Liver (tissue), 9 donors: Measurements from ENCODE around the gene ALDH7A1. TPM values are rescaled to one million over a fixed set of nuclear protein-coding genes. Genes with fewer than 3 reads are reported as not detected.

Source experiments
- DNase-seq: peaks from one replicate; pipeline ENCODE4 v3.0.0-alpha.2; 2017; ENCODE audit warnings: low spot score
- H3K27ac ChIP-seq, 2 donors: one replicate each; pipeline ENCODE4 v1.7.0; 2013; ENCODE audit warnings: inconsistent platforms in 2 of 2, low read length in 2 of 2, control low read depth in 1 of 2, low read depth in 1 of 2, mild to moderate bottlenecking in 1 of 2
- H3K27me3 ChIP-seq, 4 donors: one replicate each; pipeline versions ENCODE4 v1.6.1 to v1.7.0; 2013; ENCODE audit warnings: low read length in 3 of 4, inconsistent platforms in 1 of 4, mild to moderate bottlenecking in 1 of 4, moderate library complexity in 1 of 4; ENCODE audit not compliant: control insufficient read depth in 4 of 4, insufficient read depth in 4 of 4
- H3K36me3 ChIP-seq, 4 donors: one replicate each; pipeline versions ENCODE4 v1.6.1 to v1.7.0; 2013; ENCODE audit warnings: low read length in 3 of 4, mild to moderate bottlenecking in 3 of 4, low read depth in 1 of 4, moderate library complexity in 1 of 4; ENCODE audit not compliant: control insufficient read depth in 4 of 4, insufficient read depth in 3 of 4
- H3K4me1 ChIP-seq, 4 donors: one replicate each; pipeline versions ENCODE4 v1.6.1 to v1.7.0; 2013; ENCODE audit warnings: low read length in 3 of 4, mild to moderate bottlenecking in 3 of 4, moderate library complexity in 1 of 4; ENCODE audit not compliant: control insufficient read depth in 4 of 4, insufficient read depth in 4 of 4
- H3K4me3 ChIP-seq, 3 donors: one replicate each; pipeline versions ENCODE4 v1.6.1 to v1.7.0; 2013; ENCODE audit warnings: low read length in 3 of 3, control low read depth in 1 of 3, low read depth in 1 of 3, mild to moderate bottlenecking in 1 of 3
- H3K9ac ChIP-seq, 2 donors: one replicate each; pipeline ENCODE4 v1.7.0; 2013; ENCODE audit warnings: low read length in 2 of 2, mild to moderate bottlenecking in 2 of 2, moderate library complexity in 2 of 2, control low read depth in 1 of 2, low read depth in 1 of 2
- H3K9me3 ChIP-seq, 4 donors: one replicate each; pipeline versions ENCODE4 v1.6.1 to v1.7.0; 2013; ENCODE audit warnings: low read length in 3 of 4; ENCODE audit not compliant: control insufficient read depth in 4 of 4
- FOXA1 ChIP-seq: IDR thresholded peaks from 2 replicates; pipeline ENCODE4 v1.6.1; 2016; ENCODE audit warnings: antibody characterized with exemption
- GABPA ChIP-seq, 2 donors: IDR thresholded peaks in 1 of 2; conservative IDR thresholded peaks in 1 of 2; 2 replicates each; pipeline ENCODE4 v1.6.1; 2016; ENCODE audit warnings: antibody characterized with exemption in 2 of 2, mild to moderate bottlenecking in 1 of 2, moderate library complexity in 1 of 2
- HNF4A ChIP-seq, 2 donors: conservative IDR thresholded peaks; 2 replicates each; pipeline ENCODE4 v1.6.1; 2016; ENCODE audit warnings: antibody characterized with exemption in 2 of 2, mild to moderate bottlenecking in 2 of 2
- HNF4G ChIP-seq: IDR thresholded peaks from 2 replicates; pipeline ENCODE4 v1.6.1; 2016; ENCODE audit warnings: antibody characterized with exemption
- JUND ChIP-seq, 2 donors: IDR thresholded peaks; 2 replicates each; pipeline ENCODE4 v1.6.1; 2016; ENCODE audit warnings: antibody characterized with exemption in 2 of 2
- NR2F2 ChIP-seq: IDR thresholded peaks from 2 replicates; pipeline ENCODE4 v1.6.1; 2016; ENCODE audit warnings: antibody characterized with exemption
- RAD21 ChIP-seq, 2 donors: IDR thresholded peaks; 2 replicates each; pipeline ENCODE4 v1.6.1; 2016; ENCODE audit warnings: antibody characterized with exemption in 2 of 2, mild to moderate bottlenecking in 2 of 2
- RXRA ChIP-seq, 2 donors: IDR thresholded peaks; 2 replicates each; pipeline ENCODE4 v1.6.1; 2017 to 2018; ENCODE audit warnings: antibody characterized with exemption in 2 of 2, mild to moderate bottlenecking in 1 of 2
- SP1 ChIP-seq: IDR thresholded peaks from 2 replicates; pipeline ENCODE4 v1.6.1; 2018; ENCODE audit warnings: antibody characterized with exemption, mild to moderate bottlenecking
- TAF1 ChIP-seq: conservative IDR thresholded peaks from 2 replicates; pipeline ENCODE4 v1.6.1; 2016; ENCODE audit warnings: antibody characterized with exemption, mild to moderate bottlenecking
- YY1 ChIP-seq: IDR thresholded peaks from 2 replicates; pipeline ENCODE4 v1.6.1; 2016; ENCODE audit warnings: antibody characterized with exemption, mild to moderate bottlenecking
- WGBS: extraction: QIAGEN DNeasy Blood & Tissue Kit; methylation state at CpG from one replicate; pipeline ENCODE4 v1.1.7; 2013; 5-methylcytosine and 5-hydroxymethylcytosine counted together
- polyA plus RNA-seq, 2 donors: library from polyadenylated mRNA; stranded (reverse) in 1 of 2; unstranded in 1 of 2; fragments of 200-250 nt in 1 of 2; fragments of >200 nt in 1 of 2; fragmentation: Nextera tagmentation in 1 of 2; extraction: Ambion mirVana in 1 of 2; gene quantifications; one replicate each; pipeline versions ENCODE4 v1.2.1 to v1.2.3, GENCODE V29; 2013 to 2015
- total RNA-seq, 2 donors: library from RNA; depleted of rRNA; stranded (reverse); fragments of >200 nt; gene quantifications; one replicate each; pipeline ENCODE4 v1.2.3, GENCODE V29; 2014
- TF ChIP-seq, protein P1 (sequence below): IDR thresholded peaks from 2 replicates; pipeline ENCODE4 v1.6.1; 2016; ENCODE audit warnings: antibody characterized with exemption
- TF ChIP-seq, protein P2 (sequence below): IDR thresholded peaks from 2 replicates; pipeline ENCODE4 v1.6.1; 2016; ENCODE audit warnings: antibody characterized with exemption
- TF ChIP-seq, protein P3 (sequence below): IDR thresholded peaks from 2 replicates; pipeline ENCODE4 v1.6.1; 2016; ENCODE audit warnings: antibody characterized with exemption
- TF ChIP-seq, protein P4 (sequence below): fragments of 150-350 bp; IDR thresholded peaks from 2 replicates; pipeline ENCODE4 v1.5.1; 2017; ENCODE audit warnings: improper control_type of control experiment, low read depth, low read length; ENCODE audit not compliant: missing input control
- TF ChIP-seq, protein P5 (sequence below): IDR thresholded peaks from 2 replicates; pipeline ENCODE4 v1.6.1; 2016; ENCODE audit warnings: antibody characterized with exemption, mild to moderate bottlenecking
- donor health status: healthy.
- donor health status: healthy.
- donor health status: healthy.
- donor health status: healthy.
- donor health status: healthy.

ALDH7A1 gene
- total and polyA plus RNA-seq, 4 donors = 47.7 to 86.9 (median 58.4) TPM

DNA sequence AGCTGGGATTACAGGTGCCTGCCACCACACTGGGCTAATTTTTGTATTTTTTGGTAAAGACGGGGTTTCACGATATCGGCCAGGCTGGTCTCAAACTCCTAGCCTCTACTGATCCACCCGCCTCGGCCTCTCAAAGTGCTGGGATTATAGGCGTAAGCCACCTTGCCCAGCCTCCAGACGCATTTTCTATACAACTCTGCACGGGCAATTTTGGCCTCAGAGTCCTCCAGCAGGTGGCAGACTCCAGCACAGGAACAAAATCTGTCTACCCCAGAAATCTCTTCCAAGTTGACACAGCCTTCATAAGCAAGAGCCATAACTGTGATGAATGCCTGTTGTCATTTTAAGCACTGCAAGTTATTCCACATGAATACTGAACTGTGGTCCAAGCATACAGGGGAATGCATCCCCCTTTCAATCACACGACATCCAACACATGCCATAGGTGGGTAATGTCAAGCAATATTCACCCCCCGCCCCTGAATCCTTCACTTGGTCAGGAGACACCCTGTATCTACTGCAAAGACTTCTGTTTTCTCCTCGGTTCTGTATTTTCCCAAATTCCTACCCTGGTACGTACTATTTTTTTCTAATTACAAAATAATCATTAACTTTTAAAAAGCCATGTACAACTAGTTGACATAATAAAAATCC lies 50.8 kb downstream of the ALDH7A1 start:
- 69% methylated on average over 12 of the region's 12 CpGs for WGBS
- H3K36me3 ChIP-seq = peaks cover 0 to 20% (median 10%) of the 10 kb centered on the region in 4 donors

DNA sequence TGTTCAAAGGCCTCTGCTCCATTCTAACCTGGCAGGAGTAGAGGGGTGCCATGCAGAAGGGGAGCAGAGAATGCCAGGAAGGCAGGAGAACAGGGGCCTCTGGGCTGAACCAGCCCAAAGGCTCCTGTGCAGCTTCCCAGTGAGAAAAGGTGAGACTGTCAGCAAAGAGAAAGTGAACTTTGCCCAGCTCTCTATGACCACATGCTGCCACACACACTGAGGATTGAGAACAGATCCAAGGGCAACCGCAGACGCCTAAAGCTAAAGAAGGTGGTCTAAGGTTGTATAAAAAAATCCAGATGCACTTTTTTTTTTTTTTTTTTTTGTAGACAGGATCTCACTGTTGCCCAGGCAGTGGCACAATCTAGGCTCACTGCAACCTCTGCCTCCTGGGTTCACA lies 51.4 kb downstream of the ALDH7A1 start:
- 32% methylated on average over 2 of the region's 2 CpGs for WGBS
- H3K27me3 ChIP-seq = no peaks in the 10 kb centered on the region
- peak; percentile 38 for DNase-seq
- TF ChIP-seq HNF4A (conservative IDR thresholded peaks at IDR 0.05) (peak; percentile 90 to 91), RXRA (IDR thresholded peaks at IDR 0.05) (peak; percentile 55 to 60), GABPA (IDR thresholded peaks at IDR 0.05 in 1 of 2, conservative IDR thresholded peaks at IDR 0.05 in 1 of 2) (no peak), TAF1 (no peak), NR2F2 (no peak), RAD21 (IDR thresholded peaks at IDR 0.05) (peak in 1 of 2 donors; percentile 26), JUND (IDR thresholded peaks at IDR 0.05) (peak in 1 of 2 donors; percentile 18), SP1 (peak; percentile 76), FOXA1 (no peak), HNF4G (peak; percentile 70)
- TF ChIP-seq, protein P1, sequence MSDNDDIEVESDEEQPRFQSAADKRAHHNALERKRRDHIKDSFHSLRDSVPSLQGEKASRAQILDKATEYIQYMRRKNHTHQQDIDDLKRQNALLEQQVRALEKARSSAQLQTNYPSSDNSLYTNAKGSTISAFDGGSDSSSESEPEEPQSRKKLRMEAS = no peak
- TF ChIP-seq, protein P2, sequence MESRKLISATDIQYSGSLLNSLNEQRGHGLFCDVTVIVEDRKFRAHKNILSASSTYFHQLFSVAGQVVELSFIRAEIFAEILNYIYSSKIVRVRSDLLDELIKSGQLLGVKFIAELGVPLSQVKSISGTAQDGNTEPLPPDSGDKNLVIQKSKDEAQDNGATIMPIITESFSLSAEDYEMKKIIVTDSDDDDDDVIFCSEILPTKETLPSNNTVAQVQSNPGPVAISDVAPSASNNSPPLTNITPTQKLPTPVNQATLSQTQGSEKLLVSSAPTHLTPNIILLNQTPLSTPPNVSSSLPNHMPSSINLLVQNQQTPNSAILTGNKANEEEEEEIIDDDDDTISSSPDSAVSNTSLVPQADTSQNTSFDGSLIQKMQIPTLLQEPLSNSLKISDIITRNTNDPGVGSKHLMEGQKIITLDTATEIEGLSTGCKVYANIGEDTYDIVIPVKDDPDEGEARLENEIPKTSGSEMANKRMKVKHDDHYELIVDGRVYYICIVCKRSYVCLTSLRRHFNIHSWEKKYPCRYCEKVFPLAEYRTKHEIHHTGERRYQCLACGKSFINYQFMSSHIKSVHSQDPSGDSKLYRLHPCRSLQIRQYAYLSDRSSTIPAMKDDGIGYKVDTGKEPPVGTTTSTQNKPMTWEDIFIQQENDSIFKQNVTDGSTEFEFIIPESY = peak; percentile 2
- TF ChIP-seq, protein P3, sequence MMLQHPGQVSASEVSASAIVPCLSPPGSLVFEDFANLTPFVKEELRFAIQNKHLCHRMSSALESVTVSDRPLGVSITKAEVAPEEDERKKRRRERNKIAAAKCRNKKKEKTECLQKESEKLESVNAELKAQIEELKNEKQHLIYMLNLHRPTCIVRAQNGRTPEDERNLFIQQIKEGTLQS = no peak
- TF ChIP-seq, protein P4, sequence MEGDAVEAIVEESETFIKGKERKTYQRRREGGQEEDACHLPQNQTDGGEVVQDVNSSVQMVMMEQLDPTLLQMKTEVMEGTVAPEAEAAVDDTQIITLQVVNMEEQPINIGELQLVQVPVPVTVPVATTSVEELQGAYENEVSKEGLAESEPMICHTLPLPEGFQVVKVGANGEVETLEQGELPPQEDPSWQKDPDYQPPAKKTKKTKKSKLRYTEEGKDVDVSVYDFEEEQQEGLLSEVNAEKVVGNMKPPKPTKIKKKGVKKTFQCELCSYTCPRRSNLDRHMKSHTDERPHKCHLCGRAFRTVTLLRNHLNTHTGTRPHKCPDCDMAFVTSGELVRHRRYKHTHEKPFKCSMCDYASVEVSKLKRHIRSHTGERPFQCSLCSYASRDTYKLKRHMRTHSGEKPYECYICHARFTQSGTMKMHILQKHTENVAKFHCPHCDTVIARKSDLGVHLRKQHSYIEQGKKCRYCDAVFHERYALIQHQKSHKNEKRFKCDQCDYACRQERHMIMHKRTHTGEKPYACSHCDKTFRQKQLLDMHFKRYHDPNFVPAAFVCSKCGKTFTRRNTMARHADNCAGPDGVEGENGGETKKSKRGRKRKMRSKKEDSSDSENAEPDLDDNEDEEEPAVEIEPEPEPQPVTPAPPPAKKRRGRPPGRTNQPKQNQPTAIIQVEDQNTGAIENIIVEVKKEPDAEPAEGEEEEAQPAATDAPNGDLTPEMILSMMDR = no peak
- TF ChIP-seq, protein P5, sequence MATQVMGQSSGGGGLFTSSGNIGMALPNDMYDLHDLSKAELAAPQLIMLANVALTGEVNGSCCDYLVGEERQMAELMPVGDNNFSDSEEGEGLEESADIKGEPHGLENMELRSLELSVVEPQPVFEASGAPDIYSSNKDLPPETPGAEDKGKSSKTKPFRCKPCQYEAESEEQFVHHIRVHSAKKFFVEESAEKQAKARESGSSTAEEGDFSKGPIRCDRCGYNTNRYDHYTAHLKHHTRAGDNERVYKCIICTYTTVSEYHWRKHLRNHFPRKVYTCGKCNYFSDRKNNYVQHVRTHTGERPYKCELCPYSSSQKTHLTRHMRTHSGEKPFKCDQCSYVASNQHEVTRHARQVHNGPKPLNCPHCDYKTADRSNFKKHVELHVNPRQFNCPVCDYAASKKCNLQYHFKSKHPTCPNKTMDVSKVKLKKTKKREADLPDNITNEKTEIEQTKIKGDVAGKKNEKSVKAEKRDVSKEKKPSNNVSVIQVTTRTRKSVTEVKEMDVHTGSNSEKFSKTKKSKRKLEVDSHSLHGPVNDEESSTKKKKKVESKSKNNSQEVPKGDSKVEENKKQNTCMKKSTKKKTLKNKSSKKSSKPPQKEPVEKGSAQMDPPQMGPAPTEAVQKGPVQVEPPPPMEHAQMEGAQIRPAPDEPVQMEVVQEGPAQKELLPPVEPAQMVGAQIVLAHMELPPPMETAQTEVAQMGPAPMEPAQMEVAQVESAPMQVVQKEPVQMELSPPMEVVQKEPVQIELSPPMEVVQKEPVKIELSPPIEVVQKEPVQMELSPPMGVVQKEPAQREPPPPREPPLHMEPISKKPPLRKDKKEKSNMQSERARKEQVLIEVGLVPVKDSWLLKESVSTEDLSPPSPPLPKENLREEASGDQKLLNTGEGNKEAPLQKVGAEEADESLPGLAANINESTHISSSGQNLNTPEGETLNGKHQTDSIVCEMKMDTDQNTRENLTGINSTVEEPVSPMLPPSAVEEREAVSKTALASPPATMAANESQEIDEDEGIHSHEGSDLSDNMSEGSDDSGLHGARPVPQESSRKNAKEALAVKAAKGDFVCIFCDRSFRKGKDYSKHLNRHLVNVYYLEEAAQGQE = no peak

More for the DNA sequence above, 50.8 kb downstream of the ALDH7A1 start:
- Histone ChIP-seq H3K4me1 (peaks cover 0 to 36% (median 26%) of the 10 kb centered on the region in 4 donors), H3K27me3 (no peaks in the 10 kb centered on the region), H3K27ac (peak overlapping the region; percentile 38 to 55), H3K4me3 (no peak overlapping the region), H3K9me3 (no peaks in the 10 kb centered on the region), H3K9ac (no peak overlapping the region)
- TF ChIP-seq TAF1 = no peak
- TF ChIP-seq, protein P2 = peak; percentile 7
- TF ChIP-seq YY1 = no peak
- TF ChIP-seq, protein P4 = peak; percentile 28
- TF ChIP-seq RAD21 (IDR thresholded peaks at IDR 0.05) = peak; percentile 42 to 69
- no peak for DNase-seq

More for the DNA sequence above, 51.4 kb downstream of the ALDH7A1 start:
- Histone ChIP-seq H3K9me3 (no peaks in the 10 kb centered on the region), H3K4me1 (peaks cover 0 to 39% (median 26%) of the 10 kb centered on the region in 4 donors), H3K9ac (no peak overlapping the region), H3K36me3 (peaks cover 0 to 16% (median 10%) of the 10 kb centered on the region in 4 donors), H3K4me3 (no peak overlapping the region), H3K27ac (peak overlapping the region; percentile 46 to 55)
